GM21526 (cell line): ENCODE results near the gene RRAS2.

Experiments
- ATAC-seq: cut with Tn5 transposase; IDR thresholded peaks from one replicate; pipeline ENCODE4 v1.9.1; 2021; ENCODE audit warnings: moderate library complexity; ENCODE audit not compliant: unreplicated experiment, low FRiP score

RRAS2 gene

DNA sequence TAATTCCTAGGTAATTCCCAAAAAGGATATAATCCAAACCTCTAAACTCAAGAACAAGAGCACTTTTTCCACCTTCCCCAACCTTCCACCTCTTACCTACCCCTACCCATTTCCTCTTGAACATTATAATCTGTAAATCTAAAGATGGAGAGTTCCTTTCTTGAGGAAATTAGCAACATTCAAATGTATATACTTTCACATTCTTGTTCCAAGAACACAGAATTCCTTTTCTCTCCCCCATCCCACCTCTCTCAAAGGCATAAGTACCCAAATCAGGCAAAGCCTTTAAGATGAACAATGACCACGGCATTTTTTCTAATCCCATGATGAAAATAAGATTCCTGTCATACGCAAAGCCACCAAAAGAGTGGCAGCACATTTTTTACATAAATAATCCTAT lies 18.3 kb downstream of the RRAS2 start:
- ATAC-seq = no peak

DNA sequence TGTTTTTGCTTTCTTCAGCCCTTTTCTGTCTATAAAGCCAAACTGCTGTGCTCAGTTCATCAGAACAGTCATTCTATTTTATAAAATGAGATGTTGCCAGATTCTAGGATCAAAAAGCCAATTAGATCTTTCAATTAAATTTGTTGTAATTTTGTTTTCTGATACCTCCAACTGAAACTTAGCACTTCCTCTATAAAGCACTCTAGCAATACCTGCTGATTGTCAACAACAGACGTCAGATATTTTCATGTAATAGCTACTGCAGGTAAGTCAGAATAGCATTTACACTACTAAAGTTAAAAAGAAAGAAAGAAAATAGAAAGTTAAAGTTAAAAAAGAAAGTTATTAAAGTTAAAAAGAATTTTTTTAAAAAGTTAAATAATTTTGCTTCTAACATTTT lies 19.6 kb downstream of the RRAS2 start:
- ATAC-seq = no peak

DNA sequence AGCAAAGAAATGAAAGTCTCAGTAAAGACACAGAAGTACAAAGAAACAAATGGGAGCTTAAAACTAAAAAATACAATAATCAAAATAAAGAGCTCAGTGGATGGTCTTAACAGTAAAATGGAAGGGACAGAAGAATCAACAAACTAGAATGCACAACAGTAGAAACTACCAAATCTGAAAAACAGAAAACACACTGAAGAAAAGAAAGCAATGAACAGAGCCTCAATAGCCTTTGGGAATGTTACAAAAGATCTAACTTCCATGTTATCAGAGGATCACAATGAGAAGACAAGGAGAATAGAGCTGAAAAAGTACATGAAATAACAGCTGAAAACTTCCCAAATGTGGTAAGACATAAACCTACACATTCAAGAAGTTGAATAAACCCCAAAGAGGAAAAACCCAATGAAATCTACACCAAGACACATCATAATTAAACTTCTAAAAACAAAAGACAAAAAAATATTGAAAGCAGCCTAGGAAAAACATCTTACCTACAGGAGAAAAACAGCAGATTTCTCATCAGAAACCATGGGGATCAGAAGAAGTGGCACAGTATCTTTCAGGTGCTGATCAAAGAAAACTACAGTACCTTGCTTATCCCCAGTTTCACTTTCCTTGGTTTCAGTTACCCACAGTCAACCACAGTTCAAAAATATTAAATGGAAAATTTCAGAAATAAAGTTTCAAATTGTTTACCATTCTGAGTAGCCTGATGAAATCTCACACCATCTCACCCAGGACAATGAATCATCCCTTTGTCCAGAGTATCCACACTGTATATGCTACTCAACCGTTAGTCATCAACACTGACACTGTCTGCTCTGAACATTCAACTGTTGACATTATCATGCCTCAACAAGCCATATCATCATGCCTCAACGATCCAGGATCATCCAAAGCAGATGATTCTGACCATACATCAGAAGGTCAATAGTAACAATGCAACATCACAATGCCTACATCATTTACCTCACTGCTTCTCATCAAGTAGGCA lies 22.2 kb downstream of the RRAS2 start:
- ATAC-seq = no peak

DNA sequence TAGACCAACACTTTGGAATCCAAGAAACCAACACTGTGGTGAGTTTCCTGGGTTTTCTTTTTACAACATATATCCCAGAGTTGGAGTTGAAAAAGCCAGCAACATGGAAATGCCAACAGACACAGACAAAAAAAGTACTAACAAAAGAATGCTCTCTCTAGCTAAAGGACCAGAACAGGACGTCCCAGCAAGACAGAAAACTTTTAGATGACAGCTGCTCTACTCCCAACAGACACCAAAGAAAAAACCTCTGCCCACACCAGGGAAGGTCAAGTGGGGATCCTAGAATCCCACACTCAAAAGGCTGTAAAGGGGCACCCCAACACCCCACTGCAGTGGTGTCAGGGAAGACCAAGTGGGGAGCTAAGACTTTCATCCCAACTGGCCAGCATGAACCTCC lies 23.3 kb downstream of the RRAS2 start:
- ATAC-seq = no peak

DNA sequence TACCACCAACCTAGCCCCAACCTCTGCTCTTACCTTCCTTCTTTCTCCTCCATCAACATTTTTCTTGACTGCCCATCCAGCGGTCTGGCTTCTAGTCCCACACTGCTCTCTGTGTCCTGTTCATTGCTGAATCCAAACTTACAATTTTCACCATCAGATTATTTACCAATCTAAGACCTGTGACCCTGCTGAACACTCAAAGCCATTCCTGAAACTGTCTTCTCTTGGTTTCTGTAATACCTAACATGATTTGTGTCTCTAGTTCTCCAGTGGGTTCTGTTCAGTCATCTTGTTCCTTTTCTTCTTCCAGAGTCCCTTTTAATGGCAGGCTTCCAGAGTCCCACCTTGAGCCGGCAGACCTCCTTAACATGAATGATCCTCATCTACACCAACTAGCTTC lies 24.1 kb downstream of the RRAS2 start:
- ATAC-seq = peak; percentile 48

DNA sequence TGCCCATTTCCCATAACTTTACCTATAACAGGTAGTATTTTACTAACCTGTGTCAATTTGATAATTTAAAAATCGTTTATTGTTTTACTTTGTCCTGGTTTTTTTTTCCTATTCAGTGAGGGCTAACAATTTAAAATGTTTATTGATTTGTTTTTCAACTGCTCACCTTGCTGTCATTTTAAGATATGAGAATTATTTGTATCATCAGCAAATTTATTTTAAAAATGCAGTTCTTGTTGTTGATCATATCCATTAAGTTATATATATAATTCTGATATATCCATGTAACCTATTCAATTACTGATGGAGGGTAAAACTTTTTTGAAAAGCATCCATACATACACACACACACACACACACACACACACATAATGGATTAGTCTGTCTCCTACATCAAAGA lies 24.8 kb downstream of the RRAS2 start:
- no peak for ATAC-seq

DNA sequence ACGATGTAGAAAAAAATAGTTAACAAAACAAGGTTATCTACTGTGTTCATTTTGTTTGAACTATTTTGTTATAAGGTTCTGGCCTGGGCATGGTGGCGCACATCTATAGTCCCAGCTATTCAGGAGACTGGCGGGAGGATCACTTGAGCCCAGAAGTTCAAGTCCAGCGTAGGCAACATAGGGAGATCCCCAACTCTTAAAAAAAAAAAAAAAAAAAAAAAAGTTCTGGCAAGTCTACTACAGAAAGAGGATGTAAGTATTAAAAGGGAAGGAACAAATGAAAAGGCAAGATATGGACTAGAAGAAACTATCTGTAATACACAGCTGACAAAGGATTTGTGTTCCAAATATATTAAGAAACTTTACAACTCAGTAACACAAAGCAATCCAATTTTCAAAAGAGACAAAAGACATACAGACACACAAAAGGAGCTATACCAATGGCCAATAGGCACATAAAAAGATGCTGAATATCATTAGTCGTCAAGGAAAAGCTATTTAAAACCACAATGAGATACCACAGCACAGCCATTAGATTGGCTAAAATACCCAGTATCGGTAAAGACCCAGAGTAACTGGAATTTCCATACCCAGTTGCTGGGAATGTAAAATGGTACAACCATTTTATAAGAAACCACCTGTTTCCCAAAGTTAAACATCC lies 27.4 kb downstream of the RRAS2 start:
- ATAC-seq = no peak

DNA sequence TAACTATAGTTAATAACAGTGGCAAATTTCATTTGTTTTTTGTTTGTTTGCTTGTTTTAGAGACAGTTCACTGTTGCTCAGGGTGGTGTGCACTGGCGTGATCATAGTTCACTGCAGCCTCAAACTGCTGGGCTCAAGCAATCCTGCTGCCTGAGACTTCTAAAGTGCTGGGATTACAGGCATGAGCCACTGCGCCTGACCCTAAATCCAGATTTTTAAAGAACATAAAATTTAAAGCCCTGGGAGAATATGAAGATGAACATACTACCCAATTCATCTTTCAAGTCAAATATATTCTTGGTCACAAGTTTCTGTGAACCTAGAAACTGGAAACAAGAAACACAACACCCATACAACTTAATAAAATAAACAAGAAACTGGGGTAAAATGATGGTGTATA lies 28.1 kb downstream of the RRAS2 start:
- ATAC-seq = no peak

DNA sequence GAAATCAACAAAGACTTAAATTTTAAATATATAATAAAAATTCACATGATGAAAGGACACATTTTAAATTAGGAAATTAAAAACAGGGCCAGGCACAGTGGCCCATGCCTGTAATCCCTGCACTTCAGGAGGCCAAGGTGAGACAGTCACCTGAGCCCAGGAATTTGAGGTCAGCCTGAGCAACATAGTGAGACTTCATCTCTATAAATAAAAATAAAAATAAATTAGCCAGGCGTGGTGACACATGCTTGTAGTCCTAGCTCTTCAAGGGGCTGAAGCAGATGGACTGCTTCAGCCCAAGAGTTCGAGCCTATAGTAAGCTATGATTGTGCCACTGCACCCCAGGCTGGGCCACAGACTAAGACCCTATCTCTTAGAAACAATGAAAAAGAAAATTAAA lies 29.3 kb downstream of the RRAS2 start:
- no peak for ATAC-seq

DNA sequence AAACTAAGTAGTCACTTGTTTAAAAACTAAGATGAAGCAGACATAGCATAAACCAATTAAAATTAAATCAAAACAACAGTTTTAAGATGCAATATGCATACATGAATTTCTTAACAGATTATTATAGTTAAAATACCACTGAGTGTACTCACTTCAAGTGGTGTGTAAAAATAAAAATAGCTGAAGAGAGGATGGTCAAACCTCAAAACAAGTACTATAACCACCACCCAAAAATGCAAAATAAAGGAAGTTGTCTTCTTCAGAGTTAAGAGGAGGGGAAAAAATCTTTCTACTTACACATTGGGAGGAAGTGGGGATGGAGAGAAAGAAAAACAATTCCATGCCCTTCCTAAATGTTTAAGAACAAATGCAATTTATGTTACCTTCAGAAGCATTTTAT lies 31.9 kb downstream of the RRAS2 start:
- ATAC-seq = no peak

DNA sequence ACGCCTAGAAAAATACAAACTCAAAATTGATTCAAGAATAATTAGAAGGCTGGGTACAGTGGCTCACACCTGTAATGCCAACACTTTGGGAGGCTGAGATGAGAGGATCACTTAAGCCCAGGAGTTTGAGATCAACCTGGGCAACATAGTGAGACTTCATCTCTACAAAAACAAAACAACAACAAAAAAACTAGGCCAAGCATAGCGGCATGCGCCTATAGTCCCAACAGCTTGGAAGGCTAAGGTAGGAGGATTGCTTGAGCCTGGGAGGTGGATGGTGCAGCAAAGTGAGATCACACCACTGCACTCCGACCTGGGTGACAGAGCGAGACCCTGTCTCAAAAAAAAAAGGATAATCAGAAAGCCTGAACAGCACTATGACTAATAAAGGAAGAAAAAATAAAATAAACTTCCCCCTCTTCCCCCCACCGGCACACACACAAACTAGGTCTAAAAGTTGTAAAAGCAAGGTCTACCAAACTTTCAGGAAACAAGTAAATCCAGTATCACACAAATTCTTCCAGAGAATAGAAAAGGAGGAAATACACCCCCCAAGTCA lies 35.8 kb downstream of the RRAS2 start:
- no peak for ATAC-seq

DNA sequence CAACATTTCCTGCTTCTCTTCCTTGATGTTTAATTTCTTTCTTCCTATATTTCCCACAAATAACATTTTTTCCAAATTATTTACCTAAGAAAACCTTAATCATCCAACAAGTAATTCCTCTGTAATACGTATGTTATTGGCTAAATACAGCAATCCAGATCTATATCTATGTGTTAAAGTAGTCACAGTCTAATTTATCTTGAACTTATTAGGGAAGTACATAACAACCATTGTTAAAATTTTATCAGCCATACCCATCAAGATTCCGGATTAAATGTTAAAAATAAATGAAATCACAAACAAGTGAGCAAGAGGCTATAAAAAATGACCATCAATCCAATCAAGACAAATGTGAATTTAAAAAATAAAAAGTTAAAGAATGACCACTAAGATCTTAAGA lies 36.5 kb downstream of the RRAS2 start:
- ATAC-seq = no peak

DNA sequence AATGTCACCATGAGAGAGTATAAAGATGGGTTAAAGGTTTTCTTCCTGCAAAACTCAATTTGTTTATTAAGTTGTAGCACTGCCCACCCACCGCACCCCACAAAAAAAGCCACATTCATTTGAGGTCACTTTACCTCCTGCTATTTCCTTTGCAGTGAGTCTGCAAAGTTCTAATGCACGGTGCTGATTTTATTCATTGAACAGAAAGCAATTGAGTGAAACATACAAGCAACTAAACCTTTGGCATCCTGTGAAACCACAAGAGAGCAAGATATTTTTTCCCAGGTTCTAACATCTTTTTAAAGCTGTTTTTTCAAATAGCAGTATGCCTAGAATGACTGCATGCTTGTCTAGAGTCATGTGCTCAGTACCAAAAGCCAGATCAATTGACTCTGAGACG lies 39.0 kb downstream of the RRAS2 start:
- peak; percentile 43 for ATAC-seq

DNA sequence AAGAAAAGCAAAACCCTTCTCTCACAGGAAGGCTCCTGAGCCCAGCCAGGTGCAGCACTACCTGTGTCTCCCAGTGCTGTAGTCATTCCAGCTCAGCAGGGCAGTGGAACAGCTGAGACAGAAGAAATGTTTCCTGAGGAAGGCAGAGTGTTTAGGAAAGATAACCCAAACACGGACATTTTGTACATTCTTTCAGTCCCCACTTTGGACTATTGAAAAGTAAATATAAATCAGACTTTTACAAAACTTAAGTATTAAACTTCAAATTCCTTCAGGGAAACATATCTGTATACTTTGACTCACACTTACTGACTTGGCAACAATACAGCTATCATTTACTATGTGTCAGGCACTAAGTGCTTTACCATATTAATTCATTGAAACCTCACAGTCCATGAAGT lies 40.4 kb downstream of the RRAS2 start:
- ATAC-seq = no peak

DNA sequence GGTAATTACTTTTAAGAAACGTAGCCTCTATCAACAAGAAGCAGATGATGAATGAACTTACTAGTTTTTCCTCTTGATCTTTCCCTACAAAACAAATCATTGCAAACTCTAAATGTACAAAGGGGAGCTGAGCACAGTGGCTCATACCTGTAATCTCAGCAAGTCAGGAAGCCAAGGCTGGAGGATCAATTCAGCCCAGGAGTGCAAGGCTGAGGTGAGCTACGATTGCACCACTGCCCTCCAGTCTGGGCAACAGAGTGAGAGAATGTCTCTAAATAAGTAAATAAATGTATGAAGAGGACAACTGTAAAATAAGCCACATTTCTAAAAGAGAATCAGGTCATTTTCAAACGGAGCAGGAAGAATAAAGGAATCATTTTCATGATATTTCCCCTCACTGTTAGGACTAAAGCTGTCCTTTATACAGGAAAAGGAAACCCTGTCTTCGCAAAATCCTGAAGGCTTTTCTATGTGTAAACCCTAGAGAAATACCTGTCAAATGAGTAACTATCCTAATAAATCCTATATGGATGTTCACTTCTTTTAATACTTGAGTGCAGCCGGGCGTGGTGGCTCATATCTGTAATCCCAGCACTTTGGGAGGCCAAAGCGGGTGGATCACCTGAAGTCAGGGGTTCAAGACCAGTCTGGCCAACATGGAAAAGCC lies 41.2 kb downstream of the RRAS2 start:
- ATAC-seq = no peak

DNA sequence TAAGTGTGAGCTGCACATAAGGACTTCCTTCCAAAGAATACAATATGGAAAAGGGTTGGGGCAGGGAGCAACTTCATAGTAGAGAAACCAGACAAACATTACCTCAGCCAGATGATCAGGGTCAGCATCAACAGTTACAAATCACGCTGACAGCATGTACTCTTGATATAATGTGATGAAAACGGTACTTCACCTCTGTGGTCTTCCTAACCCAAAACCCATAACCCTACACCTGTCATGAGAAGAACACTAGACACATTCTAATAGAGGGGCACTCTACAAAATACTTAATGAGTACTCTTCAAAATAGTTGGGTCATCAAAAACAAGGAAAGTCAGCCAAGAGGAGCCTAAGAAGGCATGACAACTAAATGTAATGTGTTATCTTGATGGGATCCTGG lies 43.9 kb downstream of the RRAS2 start:
- no peak for ATAC-seq

DNA sequence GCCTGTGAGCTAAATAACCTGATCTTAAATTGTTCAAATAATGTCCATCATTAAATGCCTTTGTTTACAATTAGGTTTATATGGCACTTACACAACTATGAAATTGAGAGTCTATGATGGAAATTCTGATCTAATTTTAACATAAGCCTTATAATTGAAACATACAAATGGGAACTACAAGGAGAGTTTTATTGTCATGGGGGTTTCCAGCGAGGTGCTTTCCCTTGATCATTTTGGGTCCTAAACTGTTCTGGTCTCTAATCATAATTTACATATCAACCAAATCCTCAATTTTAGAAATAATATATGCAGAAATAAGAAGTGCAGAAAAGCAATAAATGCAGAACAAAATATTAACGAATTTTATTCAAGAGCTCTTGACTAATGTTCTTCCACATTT lies 44.9 kb downstream of the RRAS2 start:
- ATAC-seq = no peak

DNA sequence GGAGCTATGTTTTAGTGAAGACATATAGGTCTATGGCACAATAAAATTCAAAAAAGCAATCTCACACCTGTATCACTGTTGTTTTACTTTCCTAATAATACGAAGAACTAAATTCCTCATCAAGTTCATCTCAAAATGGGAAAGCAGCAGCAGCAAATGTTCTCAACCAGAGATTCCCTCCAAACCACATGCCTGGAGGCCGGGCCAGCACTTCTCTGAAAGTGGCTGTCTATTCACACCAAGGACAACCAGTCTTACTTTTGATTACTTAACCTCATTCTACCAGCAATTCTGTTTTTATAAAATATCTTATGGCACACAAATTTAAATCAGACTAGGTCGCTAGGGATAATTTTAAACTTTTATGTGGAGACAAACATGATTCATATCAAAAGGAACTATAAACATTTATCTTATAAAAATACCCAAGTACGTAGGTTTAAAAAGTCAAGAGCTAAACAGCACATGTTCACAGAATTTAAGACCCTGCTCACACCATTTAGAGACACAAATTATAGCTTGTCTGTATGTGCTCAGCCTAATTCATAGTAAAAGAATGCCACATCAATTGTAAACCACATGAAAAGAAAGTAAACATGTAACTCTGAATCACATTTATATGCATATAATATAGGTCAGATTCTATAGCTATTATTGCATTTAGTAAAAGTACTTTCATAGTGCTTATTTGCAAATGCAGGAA lies 46.1 kb downstream of the RRAS2 start:
- no peak for ATAC-seq

DNA sequence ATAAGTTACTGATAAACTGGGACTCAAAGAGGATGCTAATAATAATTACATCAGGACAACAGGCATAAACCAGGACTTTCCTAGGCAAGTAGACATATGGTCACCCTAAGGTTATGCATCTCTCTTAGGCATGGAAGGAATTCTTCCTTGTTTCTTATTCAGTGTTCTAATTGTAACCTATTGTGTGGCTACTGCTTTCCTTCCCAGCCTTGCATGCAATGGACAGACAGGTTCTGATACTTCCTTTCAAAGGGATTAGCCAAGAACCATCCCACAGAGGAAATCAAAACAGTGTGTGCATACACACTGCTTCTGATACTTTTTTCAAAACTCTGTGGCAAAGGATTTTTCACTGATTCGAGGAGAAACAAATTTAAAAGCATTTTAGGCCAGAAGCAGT lies 48.3 kb downstream of the RRAS2 start:
- no peak for ATAC-seq

DNA sequence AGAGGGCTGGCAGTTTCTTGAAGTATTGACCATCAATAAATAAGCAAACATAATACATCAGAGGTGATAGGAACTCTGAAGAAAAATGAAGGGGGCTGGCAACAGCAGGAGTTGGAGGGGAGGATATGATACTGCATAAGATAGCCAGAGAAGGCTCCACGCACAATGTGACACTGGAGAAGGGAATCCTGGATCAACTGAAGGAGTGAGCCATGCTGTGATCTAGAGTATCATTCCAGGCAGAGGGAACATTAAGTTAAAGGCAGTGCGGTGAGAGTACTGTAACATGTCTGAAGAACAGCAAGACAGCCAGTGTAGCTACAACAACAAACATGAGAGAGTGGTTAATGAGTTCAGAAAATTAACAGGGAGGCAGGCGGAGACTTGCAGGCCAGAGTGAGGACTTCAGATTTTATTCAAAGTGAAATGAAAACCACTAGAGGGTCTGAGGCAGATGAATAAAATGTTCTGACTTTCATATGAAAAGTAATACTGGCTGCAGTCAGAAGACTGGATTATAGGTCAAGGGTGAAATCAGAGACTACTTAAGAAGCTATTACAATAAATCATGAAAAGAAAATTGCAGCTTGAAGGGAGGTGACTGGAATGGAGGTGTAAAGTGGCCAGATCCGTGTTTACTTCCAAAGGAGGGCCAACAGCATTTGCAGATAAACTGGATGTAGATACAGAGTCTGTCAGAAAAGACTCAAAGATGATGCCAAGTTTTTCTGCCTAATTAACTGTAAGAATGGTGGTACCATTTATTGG lies 49.4 kb downstream of the RRAS2 start:
- no peak for ATAC-seq
